Stimulated activated CD8-positive, alpha-beta memory T cell treated with anti-CD3 and anti-CD28 coated beads, Interleukin-15, amount 100 ng/mL, for 48 hours (primary cell): Measurements from ENCODE around the gene RHOH.

ENCODE experiments used
- DNase-seq, 2 donors: peaks; one replicate each; pipeline ENCODE4 v3.0.0-alpha.2; 2020; ENCODE audit warnings: low read depth in 2 of 2

Gene RHOH

GRCh38 chr4:40205259-40206198 is 8.7 kb downstream of the RHOH start:
- no peak for DNase-seq

GRCh38 chr4:40206426-40206825 is 9.6 kb downstream of the RHOH start:
- no peak for DNase-seq

DNA sequence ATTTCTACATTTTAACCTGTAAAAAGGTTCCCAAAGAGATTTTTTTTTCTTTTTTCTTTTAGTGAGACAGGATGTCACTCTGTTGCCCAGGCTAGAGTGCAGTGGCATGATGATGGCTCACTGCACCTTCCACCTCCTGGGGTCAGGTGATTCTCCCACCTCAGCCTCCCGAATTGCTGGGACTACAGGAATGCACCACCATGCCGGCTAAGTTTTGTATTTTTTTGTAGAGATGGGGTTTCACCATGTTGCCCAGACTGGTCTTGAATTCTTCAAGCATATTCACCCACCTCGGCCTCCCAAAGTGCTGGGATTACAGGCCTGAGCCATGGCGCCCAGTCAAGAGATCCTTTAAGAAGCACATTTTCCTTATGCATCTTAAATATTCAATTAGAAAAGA is 12.6 kb downstream of the RHOH start:
- DNase-seq: no peak

DNA sequence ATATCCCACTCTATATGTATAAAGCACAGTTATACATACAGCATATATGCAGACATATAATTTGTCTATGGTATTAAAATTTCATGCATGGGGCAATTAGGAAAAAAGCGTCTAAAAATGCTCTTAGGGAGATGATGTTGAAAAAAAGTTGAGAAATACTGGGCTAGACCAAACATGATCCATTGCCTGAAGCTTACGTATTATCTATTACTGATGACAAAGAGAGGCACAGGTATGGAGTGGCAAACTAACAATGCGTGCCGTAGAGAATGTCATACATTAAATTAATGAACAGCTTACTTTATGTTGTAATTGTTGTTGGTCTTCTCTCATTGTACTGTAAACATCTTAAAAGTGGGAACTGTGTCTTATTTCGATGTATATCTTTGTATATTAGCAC is 13.9 kb downstream of the RHOH start:
- DNase-seq: no peak

DNA sequence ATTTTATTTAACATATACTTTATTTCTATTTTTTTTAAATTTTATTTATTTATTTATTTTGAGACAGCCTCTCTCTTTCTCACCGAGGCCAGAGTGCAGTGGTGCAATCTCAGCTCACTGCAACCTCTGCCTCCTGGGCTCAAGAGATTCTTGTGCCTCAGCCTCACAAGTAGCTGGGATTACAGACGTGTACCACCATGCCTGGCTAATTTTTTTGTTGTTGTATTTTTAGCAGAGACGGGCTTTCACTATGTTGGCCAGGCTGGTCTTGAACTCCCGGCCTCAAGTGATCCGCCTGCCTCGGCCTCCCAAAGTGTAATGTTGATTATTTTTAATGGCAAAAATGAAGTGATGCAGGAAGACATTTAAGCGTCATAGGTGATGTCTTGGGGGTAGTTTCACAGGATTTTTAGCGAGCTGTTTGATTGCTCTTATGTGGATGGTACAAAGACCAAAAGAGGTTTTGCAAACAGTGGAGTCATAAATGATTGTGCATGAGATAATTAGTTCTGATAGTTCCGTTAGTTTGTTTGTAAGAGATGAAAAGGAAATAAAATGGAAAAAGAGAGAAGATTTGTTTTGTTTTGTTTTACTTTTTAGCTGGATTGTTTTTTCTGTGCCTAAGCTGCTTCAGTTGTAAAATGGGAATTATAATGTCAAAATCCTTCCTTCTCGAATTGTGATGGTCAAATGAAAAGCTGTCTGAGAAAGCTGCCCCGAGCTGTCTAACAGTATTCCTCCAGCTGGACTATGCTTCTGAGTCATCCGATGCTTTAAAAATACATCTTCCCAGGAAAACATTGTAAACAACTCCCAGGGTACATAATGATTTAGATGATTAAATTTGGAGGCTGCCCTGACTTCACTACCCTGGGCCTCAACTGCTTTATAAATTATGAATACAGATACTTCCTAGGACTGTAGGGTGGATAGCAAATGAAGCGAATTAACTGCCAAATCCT is 14.7 kb downstream of the RHOH start:
- no peak for DNase-seq

DNA sequence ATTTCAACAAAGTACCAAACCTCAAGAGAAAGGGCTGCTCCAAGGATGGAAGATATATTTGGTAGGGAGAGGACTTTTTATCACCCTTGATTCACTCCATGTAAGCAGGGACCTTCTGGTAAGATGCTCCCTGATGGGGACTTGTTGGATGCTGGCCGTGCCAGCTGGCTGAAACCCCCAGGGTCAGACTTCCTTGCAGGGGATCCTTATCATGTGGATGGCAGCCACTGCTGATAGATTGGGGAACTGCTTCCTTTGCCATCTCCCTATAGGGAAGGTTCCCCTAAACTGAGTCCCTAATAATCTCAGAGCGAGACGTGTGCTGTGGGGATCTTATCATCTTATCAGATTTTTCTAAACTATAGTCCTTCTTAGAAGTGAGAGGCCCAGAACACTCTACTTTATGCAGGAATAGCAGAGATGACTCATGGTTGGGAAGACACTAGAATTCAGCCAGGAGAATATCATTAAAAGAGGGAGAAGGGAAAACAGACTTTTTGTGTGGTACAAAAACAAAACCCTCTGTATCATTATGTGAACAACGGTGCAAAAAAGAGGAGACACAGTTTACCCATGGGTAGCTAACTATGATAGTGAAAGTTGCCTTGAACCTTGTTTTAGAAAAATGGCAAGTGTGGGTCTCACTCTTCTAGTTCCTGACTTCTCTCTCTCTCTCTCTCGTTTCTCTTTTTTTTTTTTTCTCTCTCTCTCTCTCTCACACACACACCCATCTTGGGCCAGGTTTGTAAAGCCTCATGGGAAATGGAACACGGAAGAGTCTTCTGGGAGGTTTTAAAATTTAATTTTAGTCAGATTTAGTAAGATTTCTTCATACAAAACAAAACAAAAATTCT is 16.1 kb downstream of the RHOH start:
- no peak for DNase-seq

- DNase-seq: no peak
Observed at GRCh38 chr4:40214038-40214437, 17.2 kb downstream of the RHOH start.

- DNase-seq: no peak
Observed at GRCh38 chr4:40214661-40215418, 18.0 kb downstream of the RHOH start.

DNA sequence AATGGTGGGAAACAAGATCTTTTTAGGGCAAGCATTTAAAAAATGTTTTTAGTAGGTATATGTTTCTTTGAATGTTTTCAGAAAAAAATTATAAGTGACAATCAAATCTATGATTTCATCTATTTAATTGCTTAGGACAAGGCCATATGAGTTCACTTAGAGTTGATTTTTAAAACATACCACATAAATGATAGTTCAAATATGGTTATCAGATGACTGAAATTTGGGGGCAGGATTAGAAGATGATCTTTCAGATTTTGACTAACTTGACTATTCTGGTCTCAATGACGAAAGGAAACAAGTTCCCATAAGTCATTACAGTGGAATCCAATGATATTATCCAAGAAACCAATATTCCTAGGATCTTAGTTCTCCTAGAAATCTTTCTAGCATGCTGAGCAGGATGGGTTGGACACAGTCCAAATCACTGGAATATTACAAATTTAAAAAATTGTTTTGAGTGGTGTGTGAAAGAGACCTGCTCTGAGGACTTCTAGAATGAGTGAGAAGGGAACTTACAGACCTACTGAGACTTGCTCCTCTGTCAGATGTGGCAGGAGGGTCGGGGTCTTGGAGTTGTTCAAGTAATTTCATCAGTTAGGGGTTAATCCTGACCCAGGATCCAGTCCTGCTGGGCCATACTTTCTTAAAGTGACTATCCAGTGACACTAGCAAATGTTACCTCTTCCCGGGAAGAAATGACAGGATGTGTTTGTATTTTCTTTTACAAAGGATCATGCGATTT is 20.0 kb downstream of the RHOH start:
- no peak for DNase-seq

GRCh38 chr4:40221744-40222143 is 24.9 kb downstream of the RHOH start:
- no peak for DNase-seq

- no peak for DNase-seq
Observed at GRCh38 chr4:40223343-40223742, 26.5 kb downstream of the RHOH start.

DNA sequence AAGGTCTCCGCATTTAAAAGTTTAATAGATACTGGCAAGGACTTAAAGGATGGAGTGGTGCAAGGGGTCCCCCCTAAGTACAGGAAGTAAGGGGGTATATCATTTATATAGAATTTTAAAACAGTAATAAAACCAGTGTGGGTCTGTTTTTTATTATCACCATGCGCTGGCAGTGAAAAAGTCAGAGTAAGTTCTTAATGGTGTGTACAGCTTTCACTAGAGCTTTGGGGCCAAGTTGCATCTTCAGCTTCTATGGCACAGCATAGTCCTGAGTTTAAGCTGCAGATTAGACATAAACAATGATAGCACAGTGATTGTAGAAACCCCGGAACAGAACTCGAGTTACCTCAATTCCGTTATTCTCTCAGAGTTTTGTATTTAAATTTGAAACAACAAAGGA is 27.6 kb downstream of the RHOH start:
- DNase-seq: no peak

DNA sequence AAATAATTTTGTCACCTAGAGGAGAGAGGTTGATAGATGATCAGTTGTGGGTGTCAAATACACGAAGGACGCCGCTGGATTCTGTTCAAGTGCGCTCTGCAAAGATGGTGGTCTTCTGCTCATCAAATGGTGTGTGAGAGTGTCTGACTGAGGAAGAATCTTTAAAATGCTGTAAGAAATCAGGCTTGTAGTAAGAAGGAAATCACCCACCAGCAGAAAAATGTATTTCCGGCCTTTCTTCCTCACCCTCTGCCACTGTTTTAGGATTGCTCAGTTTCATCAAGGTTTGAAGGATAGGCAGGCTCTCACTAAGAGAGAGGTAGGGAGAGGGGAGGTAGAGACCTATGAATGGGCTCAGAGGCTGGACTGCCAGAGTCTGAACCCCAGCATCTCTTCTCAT is 28.7 kb downstream of the RHOH start:
- no peak for DNase-seq

DNA sequence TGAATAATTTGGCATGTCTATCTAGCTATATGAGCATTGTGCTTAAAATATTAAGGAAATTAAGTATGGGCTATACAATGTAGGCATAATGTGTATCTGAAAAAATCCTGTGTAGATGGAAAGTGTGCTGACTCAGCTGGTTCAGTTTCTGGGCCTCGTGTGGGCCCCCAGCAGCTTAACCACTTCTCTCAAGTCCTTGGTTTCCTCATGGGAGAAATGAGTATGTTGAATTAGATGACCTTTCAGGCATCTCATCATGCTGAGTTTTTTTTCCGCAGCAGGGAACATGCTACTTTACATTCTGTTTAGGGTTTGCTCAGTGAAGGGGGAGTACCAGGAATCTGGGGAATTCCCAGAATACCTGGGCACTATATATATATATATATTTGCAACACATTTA is 30.5 kb downstream of the RHOH start:
- DNase-seq: no peak

DNA sequence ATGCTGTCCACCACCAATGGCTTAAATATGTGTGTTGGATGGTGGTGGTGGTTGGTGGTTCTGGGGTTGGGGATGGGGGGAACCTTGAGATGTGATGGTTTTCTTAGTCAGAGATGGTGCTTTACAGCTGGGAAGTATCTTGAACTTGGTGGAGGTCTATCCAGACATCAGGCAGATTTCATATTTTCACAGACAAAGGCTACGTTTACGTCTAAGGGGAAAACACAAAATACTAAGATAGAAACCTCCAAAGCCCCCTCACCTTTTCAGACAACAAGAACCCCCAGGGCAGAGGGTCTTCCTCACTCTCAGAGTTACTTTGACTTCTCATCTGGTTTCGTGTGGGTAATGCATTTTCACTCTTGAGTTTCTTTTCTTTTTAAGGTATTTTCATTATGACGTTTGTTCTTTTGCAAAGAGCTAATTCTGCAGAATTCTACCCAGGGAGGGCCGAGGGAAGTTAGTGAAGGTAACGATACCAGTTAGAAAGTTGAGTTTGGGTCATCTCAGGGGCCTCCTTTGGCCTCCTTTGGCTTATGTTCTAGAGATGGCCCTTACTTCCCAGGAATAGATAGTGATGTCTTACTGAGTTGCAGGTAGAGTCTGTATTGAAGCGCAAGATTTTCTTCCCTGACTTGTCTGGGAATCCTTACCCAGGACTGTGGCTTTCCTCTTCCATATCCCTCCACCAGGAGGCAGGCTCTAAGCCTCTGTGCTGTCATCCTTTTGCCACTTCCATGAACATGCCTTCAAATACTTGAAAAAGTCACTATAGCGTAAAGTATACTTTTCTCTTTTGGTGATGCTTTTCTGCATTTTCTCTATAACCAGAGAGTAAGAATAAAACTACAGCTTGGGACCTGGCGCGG is 31.9 kb downstream of the RHOH start:
- no peak for DNase-seq

DNA sequence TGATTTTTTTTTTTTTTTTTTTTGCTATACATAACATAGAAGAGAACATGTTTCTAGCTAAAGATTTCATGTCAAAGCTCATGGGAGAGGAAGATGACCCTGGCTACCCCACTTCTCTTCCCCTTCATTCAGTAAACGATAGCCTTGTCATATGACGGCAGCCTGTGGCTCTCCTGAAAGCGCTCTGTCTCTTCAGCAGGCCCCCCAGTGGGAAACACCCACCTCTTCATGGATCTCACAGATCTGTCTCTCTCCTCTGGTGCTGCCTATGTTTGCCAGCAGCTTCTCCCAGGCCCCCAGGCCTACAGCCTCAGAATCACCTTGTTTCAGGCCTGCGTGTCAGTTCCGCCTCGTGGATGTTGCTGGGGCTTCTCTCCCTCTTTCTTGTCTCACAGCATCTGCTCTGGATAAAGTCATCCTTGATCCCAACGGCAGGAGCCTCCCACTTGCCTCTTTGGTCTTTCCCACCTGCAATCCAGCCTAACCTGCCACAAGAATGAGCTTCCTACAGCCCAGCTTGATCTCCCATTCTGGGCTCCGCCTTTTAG is 34.6 kb downstream of the RHOH start:
- DNase-seq: no peak

- DNase-seq: no peak
Observed at GRCh38 chr4:40232610-40233009, 35.8 kb downstream of the RHOH start.

DNA sequence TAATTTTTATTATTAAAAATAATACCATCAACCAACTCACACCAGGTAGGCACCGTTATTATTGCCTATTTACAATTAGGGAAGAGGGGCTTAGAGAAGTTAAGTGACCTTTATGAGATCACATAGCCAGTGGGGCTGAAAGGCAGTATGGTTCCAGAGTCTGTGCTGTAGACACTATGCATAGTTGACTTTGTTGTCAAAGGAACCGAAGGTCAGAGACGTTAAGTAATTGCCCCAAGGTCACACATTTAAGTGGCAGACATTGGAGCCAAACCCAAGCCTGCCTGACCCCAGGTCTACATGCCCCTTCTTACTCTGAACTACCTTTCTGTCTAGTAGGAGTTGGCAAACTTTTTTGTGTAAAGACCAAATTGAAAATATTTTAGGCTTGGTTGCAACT is 36.4 kb downstream of the RHOH start:
- no peak for DNase-seq

DNA sequence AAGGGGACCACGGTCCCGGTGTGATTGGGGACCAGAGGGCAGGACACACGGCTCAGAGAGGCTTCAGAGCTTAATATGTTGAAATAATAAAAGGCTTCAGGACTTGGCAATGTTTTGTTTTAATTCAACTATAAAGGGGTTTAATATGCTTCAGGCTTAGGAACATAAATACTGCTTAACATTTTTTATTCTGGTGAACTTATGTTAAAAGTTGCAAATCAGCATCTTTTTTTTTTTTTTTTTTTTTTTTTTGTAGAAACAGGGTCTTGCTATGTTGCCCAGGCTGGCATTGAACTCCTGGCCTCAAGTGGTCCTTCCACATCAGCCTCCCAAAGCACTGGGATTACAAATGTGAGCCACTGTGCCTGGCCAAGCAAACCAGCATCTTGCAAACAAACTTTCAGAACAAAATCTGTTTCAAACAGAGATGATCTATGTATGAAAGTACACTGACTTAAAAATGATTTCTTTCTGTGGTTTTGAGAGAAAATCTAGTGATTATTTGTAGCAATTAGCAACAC is 37.7 kb downstream of the RHOH start:
- DNase-seq: no peak
